Astrocyte of the hippocampus (primary cell): Measurements from ENCODE around the gene TFDP2.
"Not testable (repeated sequence)": the region's sequence is repeated elsewhere in the genome, so short reads cannot be mapped to it uniquely, and the experiment has no call there.

Experiments used
- DNase-seq: peaks from one replicate; pipeline ENCODE4 v3.0.0; 2011; ENCODE audit warnings: low read depth, low spot score

The TFDP2 gene

GRCh38 chr3:142075656-142076055 is 73.7 kb downstream of the TFDP2 start:
- not testable (repeated sequence) for DNase-seq

DNA sequence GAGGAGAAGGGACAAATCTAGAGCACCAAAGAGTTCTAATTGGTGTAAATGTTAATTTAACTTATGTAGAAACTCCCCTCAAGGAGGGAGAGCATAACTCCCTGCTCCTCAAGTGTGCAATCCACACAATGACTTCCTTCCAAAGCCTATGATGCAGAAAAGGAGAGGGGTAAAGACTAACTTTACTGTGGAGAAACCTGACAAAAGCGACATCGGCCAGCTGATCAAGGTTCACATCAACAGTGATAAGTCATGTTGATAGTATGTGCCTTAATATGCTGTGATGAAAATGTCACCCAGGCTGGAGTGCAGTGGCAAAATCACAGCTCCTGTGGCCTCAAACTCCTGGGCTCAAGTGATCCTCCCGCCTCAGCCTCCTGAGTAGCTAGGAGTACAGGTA is 76.5 kb downstream of the TFDP2 start:
- no peak for DNase-seq

DNA sequence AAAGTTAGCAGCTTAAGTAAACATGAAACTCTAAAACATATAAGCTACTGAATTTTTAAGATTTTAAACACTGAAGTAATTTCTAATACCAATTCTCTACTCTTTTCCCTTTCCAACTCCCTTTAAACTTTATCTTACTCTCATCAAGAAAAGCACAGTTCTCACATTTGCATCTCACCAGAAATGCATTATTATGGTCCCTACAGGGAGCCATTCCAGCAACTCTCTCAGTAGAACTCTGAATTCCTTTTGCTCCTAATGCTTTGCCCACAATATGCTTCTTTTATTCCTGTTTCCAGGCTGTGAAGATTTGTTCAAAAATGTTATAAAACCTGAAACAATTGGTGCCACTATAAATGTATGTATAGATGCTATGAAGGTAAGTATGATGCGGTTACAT is 83.4 kb downstream of the TFDP2 start:
- DNase-seq: no peak

DNA sequence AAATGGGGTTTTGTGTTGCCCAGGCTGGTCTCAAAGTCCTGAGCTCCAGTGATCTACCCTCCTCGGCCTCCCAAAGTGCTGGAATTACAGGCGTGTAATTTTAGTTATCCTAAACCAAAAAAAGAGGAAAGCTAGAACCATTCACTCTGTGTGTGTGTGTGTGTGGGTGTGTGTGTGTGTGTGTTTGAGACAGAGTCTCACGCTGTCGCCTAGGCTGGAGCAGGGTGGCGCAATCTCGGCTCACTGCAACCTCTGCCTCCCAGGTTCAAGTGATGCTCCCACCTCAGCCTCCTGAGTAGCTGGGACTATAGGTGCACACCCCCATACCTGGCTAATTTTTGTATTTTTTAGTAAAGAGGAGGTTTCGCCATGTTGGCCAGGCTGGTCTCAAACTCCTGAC is 84.0 kb downstream of the TFDP2 start:
- DNase-seq: no peak

DNA sequence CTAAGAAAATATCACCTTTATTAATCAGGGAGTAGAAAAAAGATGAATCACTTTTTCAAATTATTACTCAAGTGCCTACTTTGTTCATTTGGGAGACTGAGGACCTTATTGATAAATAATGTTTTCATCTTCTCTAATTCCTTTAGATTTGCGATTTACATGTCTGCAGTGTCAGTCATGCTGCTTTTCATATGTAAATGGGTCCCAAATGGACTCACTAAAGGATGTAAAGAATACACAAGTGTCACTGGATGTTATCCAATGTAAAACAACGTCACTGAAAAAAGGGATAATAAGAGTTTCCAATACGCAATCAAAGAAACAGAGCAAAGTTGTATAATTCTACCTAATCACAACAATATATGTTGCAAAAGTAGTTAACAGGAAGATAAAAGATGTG is 84.9 kb downstream of the TFDP2 start:
- no peak for DNase-seq

- no peak for DNase-seq
Observed at GRCh38 chr3:142057331-142057725, 92.0 kb downstream of the TFDP2 start.

DNA sequence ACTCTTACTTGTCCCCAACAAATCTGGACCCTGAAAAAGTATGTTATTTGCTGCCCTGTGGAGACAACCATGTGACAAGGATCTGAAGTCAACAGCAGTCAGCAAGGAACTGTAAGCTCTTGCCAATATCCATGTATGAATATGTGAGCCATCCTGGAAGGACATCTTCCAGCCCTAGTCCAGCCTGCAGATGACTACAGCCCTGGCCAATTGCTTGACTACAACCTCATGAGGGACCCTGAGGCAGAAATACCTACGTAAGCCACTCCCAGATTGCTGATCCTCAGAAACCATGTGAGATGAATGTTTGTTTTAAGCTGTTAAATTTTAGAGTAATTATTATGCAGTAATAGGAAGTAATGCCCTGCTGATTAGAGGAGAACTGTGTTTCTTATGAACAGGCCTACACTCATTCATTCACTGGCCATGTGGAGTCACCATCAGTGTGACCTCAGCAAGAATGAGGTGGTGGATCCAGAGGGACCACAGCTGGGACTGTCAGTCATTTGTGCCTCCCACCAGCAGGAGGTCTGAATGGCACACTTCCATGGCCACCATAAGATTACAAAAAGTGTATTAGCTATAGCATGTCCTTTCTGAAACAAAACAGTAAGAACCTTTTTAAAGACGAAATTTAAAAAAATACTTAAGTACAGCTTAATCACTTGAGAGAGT is 92.6 kb downstream of the TFDP2 start:
- DNase-seq: no peak

DNA sequence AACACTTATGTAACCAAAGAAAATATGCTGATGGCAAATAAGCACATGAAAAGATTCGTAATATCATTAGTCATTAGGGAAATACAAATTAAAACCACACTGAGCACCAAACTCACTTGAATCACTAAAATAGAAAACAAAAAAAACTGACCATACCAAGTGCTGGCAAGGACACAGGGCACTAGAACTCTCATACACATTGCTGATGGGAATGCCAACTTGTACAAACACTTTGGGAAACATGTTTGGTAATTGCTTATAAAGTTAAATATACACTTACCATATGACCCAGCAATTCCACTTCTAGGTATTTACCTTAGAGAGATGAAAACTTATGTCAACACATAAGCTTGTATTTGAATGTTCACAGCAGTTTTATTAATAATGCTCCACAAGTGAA is 95.5 kb downstream of the TFDP2 start:
- no peak for DNase-seq

- DNase-seq: no peak
Observed at GRCh38 chr3:142053244-142053643, 96.1 kb downstream of the TFDP2 start.

DNA sequence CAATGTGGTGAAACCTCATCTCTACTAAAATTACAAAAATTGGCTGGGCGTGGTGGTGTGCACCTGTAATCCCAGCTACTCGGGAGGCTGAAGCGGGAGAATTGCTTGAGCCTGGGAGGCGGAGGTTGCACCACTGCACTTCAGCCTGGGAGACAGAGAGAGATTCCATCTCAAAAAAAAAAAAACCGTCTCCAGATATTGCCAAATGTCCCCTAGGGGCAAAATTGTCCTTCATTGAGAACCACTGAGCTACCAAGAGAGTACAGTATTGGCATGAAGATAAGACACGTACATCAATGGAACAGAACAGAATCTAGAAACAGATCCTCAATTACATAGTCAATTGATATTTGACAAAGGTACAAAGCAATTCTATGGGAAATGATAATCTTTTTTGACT is 98.0 kb downstream of the TFDP2 start:
- DNase-seq: no peak

DNA sequence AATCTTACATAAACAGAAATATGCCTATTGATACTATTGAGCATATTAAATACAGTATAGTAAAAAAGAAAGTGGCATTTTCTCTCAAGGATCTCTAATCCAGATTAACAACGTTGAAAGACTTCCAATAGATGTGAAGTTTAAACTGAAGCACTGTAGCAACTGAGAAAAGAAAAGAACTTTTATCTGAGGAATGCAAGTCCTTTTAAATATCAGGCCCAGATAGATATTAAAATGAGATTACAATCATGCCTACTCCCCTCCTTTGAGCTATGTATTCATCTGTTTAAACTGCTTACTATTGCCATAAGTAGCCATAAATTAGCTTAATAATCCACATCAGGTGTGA is 102.3 kb downstream of the TFDP2 start:
- DNase-seq: no peak

DNA sequence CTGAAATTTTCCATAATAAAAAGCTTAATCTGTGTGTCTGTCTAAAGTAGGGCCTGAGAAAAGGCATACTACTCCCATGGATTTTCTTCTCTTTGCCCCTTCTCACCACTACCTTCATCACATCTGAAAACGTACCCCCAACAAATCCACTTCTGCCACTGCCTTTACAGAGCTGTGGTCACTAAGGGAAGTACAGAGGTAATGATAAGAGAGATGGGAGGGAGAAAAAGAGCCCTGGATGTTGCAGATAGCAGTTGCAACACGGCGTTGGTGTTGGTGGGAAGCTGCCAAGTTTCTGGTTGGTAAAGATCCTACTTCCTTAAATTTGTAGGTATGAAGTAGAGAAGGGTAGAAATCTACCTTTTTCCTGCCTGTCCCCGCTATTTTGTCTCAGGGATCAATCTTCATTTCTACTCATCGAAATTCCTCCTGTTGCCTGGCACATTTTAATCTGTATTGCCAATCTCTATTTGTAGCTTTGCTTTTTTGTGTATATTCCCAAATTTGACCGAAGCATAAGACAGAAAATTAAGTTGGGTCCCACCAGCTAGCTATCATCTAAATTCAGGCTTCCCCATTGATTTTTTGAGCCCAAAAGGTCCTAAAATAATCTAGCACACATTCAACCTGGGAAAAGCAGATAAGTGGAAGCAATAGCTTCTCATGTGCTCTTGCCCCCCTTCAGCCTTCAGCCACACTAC is 102.9 kb downstream of the TFDP2 start:
- DNase-seq: no peak

GRCh38 chr3:142040941-142041491 is 108.3 kb downstream of the TFDP2 start:
- no peak for DNase-seq

DNA sequence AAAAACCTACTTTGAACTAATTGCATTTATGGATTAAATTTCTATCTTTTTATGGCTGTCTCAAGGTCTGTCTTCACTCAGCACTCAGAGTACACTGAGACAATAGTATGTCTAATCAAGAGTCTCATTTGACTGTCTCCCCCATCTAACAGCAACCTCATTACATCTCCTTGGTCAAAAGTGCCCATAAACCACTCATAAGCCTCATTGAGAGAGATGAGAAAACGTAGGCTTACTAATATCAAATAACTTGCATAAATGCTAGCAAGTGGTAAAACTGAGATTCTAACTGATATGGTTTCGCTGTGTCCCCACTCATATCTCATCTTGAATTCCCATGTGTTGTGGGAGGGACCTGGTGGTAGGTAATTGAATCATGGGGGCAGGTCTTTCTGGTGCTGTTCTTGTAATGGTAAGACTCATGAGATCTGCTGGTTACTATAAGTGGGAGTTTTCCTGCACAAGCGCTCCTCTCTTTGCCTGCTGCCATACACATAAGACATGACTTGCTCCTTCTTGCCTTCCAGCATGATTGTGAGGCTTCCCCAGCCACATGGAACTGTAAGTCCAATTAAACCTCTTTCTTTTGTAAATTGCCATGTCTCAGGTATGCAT is 113.9 kb downstream of the TFDP2 start:
- DNase-seq: no peak

DNA sequence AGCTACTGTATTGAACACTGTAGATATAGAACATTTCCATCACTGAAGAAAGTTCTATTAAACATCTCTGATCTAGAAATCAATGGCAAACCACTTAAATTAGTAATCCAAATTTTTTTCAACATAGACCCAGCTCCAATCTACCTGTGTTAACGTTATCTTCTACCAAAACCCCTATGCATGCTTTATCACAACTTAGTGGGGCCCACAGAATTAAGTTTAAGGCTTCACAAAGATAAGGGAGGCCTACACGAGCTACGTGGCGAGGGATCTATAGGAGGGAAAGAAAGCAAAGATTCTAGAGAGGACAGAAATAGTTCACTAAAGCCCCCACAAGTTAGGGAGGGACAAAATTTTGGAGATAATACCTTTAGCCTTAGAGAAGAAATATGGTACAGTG is 116.1 kb downstream of the TFDP2 start:
- no peak for DNase-seq

GRCh38 chr3:142031575-142031974 is 117.8 kb downstream of the TFDP2 start:
- no peak for DNase-seq

DNA sequence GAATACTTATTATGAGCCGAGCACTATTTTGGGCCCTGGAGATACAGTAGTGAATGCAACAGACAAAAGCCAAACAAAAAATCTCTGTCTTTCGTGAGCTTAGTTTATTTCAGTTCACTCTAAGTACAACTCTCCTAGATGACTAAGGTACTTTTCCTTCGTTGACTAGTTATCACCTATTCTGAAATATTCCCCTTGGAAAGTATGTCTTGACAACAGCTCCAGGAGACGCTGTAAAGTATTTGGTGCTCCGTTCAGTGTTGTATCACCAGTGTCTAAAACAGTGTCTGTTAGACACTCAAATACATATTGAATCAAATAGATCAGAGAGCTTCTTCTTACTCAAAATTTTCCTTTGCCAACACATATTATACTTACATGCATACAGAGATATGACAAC is 119.6 kb downstream of the TFDP2 start:
- no peak for DNase-seq

DNA sequence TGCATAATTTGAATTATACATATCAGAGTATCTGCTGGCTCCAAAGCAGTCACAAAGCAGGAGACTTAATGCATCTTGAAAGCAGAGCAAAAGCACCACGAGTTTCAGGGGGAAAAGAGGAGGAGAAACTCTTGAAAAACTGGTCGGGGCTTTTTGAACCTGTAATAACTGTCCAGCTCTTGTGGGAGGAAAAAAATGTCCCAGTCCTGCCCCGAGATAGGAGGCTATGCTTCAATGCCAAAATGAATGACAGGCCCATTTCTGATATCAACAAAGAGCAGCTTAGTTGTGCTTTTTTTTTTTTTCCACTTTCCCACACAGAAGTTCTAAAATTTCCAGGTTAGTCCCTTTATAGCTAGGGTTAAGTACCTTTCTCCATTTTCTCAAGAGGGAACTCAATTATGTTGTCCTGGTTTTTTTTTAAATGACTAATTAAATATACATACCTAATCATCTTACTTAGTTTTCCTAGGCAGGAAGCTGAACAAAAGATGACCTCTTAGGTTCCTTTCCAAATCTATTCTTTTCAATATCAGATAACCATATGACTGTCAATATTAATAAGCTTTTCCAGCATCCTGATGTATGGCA is 120.2 kb downstream of the TFDP2 start:
- no peak for DNase-seq

- peak; percentile 89 for DNase-seq
Observed at GRCh38 chr3:142028243-142028777, 121.0 kb downstream of the TFDP2 start.

DNA sequence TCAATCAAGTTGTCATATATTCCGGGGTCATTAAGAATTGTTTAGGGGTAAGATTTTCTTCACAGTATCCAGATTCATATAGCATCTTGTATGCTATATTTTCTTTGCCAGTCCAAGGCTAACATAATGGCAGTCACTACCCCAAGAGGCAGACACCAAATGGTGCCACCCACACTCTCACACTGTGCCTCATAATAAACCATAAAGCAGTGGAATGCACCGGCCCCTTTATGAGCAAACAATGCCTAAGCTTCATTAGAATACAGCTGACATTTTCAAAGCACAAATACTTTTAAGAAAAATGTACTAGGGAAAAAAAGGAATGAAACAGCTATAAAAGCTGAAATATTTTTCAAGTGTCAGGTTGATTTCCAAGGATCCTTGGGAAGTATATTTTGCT is 121.6 kb downstream of the TFDP2 start:
- DNase-seq: peak; percentile 63

GRCh38 chr3:142027300-142027699 is 122.0 kb downstream of the TFDP2 start:
- DNase-seq: peak; percentile 15

DNA sequence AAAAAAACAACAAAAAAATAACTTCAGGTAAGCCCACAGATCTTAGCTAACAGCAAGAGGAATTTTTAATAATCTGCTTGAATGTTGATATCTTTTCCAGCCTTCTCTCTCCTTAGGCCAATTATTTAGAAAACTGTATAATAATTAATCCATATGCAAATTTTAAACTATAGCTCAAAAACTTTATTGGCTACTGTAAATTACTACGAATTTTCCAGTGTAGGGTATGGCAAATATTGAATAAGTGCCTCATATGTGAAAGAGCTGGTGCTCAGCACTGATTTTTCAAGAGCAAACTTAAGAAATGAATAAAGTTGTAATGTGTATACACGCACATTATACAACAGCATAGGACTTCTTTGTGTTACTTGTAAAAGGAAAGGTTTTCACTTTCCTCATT is 123.0 kb downstream of the TFDP2 start:
- DNase-seq: no peak
